NCI-H82 (cell line): ENCODE data around the gene VGLL2.

Experiments
- DNase-seq: peaks from one replicate; lab custom pipeline; 2025; lab: John Stamatoyannopoulos, UW

VGLL2 gene

GRCh38 chr6:117269638-117270054, 4.3 kb downstream of the VGLL2 start:
- DNase-seq: no peak

- peak; percentile 33 for DNase-seq
These were observed 4.9 kb downstream of the VGLL2 start for GRCh38 chr6:117270055-117270842.

GRCh38 chr6:117270843-117271507, 5.6 kb downstream of the VGLL2 start:
- no peak for DNase-seq

GRCh38 chr6:117272032-117272866, 6.9 kb downstream of the VGLL2 start:
- no peak for DNase-seq

- DNase-seq: no peak
These were observed 7.5 kb downstream of the VGLL2 start for GRCh38 chr6:117272891-117273290.

GRCh38 chr6:117275205-117275604, 9.8 kb downstream of the VGLL2 start:
- no peak for DNase-seq

GRCh38 chr6:117275711-117276110, 10.4 kb downstream of the VGLL2 start:
- no peak for DNase-seq

GRCh38 chr6:117276778-117277316, 11.5 kb downstream of the VGLL2 start:
- DNase-seq: no peak

GRCh38 chr6:117280922-117281321, 15.6 kb downstream of the VGLL2 start:
- peak; percentile 37 for DNase-seq

- DNase-seq: no peak
These were observed 22.8 kb downstream of the VGLL2 start for GRCh38 chr6:117288083-117288715.

- no peak for DNase-seq
These were observed 25.0 kb downstream of the VGLL2 start for GRCh38 chr6:117290173-117290846.

GRCh38 chr6:117298941-117299340, 33.6 kb downstream of the VGLL2 start:
- no peak for DNase-seq

GRCh38 chr6:117303323-117303722, 38.0 kb downstream of the VGLL2 start:
- no peak for DNase-seq

- DNase-seq: no peak
These were observed 39.1 kb downstream of the VGLL2 start for GRCh38 chr6:117304446-117304845.

GRCh38 chr6:117306227-117306790, 41.0 kb downstream of the VGLL2 start:
- DNase-seq: no peak

GRCh38 chr6:117307655-117308054, 42.3 kb downstream of the VGLL2 start:
- DNase-seq: no peak

GRCh38 chr6:117309069-117309468, 43.7 kb downstream of the VGLL2 start:
- no peak for DNase-seq

GRCh38 chr6:117309611-117310010, 44.3 kb downstream of the VGLL2 start:
- DNase-seq: no peak

- no peak for DNase-seq
These were observed 46.0 kb downstream of the VGLL2 start for GRCh38 chr6:117311310-117311709.

GRCh38 chr6:117311726-117312125, 46.4 kb downstream of the VGLL2 start:
- DNase-seq: no peak

- DNase-seq: peak; percentile 48
These were observed 51.9 kb downstream of the VGLL2 start for GRCh38 chr6:117317261-117317660.
